ENCODE results near the gene PAQR7. TPM values are rescaled to one million over a fixed set of nuclear protein-coding genes. Genes with fewer than 3 reads are reported as not detected.

PAQR7 gene
- total RNA-seq, 4 donors from 2014 or later: 6.7 to 12.1 (median 7.8) TPM

GRCh38 chr1:25911162-25911561 lies 35.7 kb upstream of the PAQR7 start:
- no peaks in the 10 kb centered on the region for H3K27me3 ChIP-seq
- no peak for TF ChIP-seq POLR2A (IDR thresholded peaks at IDR 0.05)
- TF ChIP-seq, protein P1, sequence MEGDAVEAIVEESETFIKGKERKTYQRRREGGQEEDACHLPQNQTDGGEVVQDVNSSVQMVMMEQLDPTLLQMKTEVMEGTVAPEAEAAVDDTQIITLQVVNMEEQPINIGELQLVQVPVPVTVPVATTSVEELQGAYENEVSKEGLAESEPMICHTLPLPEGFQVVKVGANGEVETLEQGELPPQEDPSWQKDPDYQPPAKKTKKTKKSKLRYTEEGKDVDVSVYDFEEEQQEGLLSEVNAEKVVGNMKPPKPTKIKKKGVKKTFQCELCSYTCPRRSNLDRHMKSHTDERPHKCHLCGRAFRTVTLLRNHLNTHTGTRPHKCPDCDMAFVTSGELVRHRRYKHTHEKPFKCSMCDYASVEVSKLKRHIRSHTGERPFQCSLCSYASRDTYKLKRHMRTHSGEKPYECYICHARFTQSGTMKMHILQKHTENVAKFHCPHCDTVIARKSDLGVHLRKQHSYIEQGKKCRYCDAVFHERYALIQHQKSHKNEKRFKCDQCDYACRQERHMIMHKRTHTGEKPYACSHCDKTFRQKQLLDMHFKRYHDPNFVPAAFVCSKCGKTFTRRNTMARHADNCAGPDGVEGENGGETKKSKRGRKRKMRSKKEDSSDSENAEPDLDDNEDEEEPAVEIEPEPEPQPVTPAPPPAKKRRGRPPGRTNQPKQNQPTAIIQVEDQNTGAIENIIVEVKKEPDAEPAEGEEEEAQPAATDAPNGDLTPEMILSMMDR (IDR thresholded peaks at IDR 0.05): no peak
- H3K4me3 ChIP-seq: no peak overlapping the region
- H3K9me3 ChIP-seq: no peaks in the 10 kb centered on the region
- no peaks in the 10 kb centered on the region for H3K36me3 ChIP-seq
- peaks cover 0 to 11% (median 0%) of the 10 kb centered on the region in 4 donors for H3K4me1 ChIP-seq
- no peak for DNase-seq
- no peak overlapping the region for H3K27ac ChIP-seq

- Histone ChIP-seq H3K36me3 (no peaks in the 10 kb centered on the region), H3K27ac (no peak overlapping the region), H3K27me3 (no peaks in the 10 kb centered on the region), H3K9me3 (no peaks in the 10 kb centered on the region), H3K4me3 (no peak overlapping the region), H3K4me1 (peaks cover 0 to 24% (median 3%) of the 10 kb centered on the region in 4 donors)
- no peak for TF ChIP-seq POLR2A (IDR thresholded peaks at IDR 0.05)
- TF ChIP-seq, protein P1 (IDR thresholded peaks at IDR 0.05): no peak
- DNase-seq: no peak
Observed at GRCh38 chr1:25909040-25909439, 33.5 kb upstream of the PAQR7 start.

GRCh38 chr1:25908161-25908560 lies 32.7 kb upstream of the PAQR7 start:
- H3K9me3 ChIP-seq: no peaks in the 10 kb centered on the region
- no peak for TF ChIP-seq POLR2A (IDR thresholded peaks at IDR 0.05)
- TF ChIP-seq, protein P1 (IDR thresholded peaks at IDR 0.05): no peak
- peaks cover 0 to 26% (median 3%) of the 10 kb centered on the region in 4 donors for H3K4me1 ChIP-seq
- H3K27ac ChIP-seq: no peak overlapping the region
- DNase-seq: no peak
- H3K27me3 ChIP-seq: no peaks in the 10 kb centered on the region
- H3K36me3 ChIP-seq: no peaks in the 10 kb centered on the region
- no peak overlapping the region for H3K4me3 ChIP-seq

GRCh38 chr1:25907601-25908000 lies 32.1 kb upstream of the PAQR7 start:
- TF ChIP-seq, protein P1 (IDR thresholded peaks at IDR 0.05): no peak
- TF ChIP-seq POLR2A (IDR thresholded peaks at IDR 0.05): no peak
- no peaks in the 10 kb centered on the region for H3K36me3 ChIP-seq
- H3K27ac ChIP-seq: no peak overlapping the region
- no peak overlapping the region for H3K4me3 ChIP-seq
- H3K4me1 ChIP-seq: peaks cover 0 to 26% (median 3%) of the 10 kb centered on the region in 4 donors
- no peaks in the 10 kb centered on the region for H3K9me3 ChIP-seq
- H3K27me3 ChIP-seq: no peaks in the 10 kb centered on the region
- DNase-seq: no peak

DNA sequence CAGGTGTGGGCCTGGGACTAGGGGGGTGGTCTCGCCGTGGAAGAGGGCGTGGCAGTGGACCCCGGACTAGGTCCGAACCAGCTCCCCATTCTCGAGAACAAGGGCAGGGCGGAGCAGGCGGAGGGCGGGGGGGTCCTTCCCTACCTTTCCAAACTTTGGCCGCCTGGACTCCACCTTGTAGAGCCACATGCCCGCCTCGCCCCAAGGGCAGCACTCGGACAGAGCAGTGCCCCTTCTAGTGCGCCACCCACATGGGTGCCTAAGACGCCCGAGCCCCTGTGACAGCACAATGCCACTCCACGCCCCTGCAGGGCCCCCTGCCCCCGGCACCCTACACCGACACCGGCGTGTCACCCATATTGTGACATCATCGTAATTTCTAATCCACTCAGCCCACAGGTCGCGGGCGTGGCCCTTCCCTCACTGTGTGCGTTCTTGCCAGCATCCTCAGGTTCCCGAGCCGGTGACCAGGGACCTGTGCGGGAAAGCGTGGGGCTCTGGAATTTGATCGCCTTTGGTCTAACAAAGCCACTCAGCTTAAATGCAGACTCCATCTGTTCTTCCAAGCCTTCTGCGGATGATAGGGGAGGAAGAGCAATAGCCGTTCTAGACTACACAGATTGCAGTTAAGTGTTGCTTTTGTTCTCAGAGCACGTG lies 31.3 kb upstream of the PAQR7 start:
- H3K9me3 ChIP-seq: no peaks in the 10 kb centered on the region
- no peaks in the 10 kb centered on the region for H3K36me3 ChIP-seq
- H3K4me3 ChIP-seq: peak overlapping the region; percentile 64 to 83 (median 69)
- DNase-seq: peak in 2 of 3 donors; percentile 27 to 62
- H3K4me1 ChIP-seq: peaks cover 0 to 26% (median 3%) of the 10 kb centered on the region in 4 donors
- no peaks in the 10 kb centered on the region for H3K27me3 ChIP-seq
- peak overlapping the region in 2 of 4 donors; percentile 22 to 78 for H3K27ac ChIP-seq
- TF ChIP-seq, protein P1 (IDR thresholded peaks at IDR 0.05): no peak
- no peak for TF ChIP-seq POLR2A (IDR thresholded peaks at IDR 0.05)
